Measurements from ENCODE around the gene GGA3. TPM values are rescaled to one million over a fixed set of nuclear protein-coding genes. Genes with fewer than 3 reads are reported as not detected.
A peak's percentile ranks its signal among the peaks of the same experiment; 100 is the strongest.

GGA3 gene
- total RNA-seq, 4 donors from 2014 or later, result 31.3 to 42.3 (median 35.3) TPM

DNA sequence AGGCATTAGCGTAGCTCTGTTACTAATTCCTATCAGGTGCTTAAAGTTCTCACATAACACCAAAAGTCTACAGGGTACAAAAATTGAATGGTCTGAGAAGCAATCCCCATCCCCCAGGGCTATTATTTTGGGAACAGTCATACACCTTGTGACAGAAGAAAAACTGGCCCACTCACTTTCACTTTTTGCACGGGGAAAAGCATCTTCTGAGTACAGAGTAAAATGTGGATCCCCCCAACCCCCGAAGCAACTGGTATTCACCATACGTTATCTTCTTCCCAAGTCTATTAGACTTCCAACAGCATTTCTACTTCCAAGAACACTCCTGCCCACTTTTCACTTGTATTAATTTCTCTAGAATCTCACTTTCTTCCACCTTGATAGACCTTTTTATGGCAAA is 11.8 kb downstream of the GGA3 start:
- DNase-seq (no peak), ATAC-seq (no peak)
- H3K27ac ChIP-seq, result peak overlapping the region; percentile 46 to 59 (median 50)
- H3K9me3 ChIP-seq, result no peaks in the 10 kb centered on the region
- H3K4me3 ChIP-seq, result peak overlapping the region in 1 of 4 donors; percentile 10
- H3K4me1 ChIP-seq, result peaks cover 18 to 20% of the 10 kb centered on the region in 2 donors
- TF ChIP-seq CTCF (IDR thresholded peaks at IDR 0.05 in 4 of 5, conservative IDR thresholded peaks at IDR 0.05 in 1 of 5) (no peak), POLR2A (IDR thresholded peaks at IDR 0.05) (no peak)
- H3K36me3 ChIP-seq, result peaks cover 0 to 20% of the 10 kb centered on the region in 2 donors
- in situ Hi-C loops (cut with MboI; ENCODE audit: low sequenced_read_pairs in 4 of 4), result no loop called here
- intact Hi-C loops (cut with DNase I; ENCODE audit: low total_unique reads), result no loop called here
- no peaks in the 10 kb centered on the region for H3K27me3 ChIP-seq

DNA sequence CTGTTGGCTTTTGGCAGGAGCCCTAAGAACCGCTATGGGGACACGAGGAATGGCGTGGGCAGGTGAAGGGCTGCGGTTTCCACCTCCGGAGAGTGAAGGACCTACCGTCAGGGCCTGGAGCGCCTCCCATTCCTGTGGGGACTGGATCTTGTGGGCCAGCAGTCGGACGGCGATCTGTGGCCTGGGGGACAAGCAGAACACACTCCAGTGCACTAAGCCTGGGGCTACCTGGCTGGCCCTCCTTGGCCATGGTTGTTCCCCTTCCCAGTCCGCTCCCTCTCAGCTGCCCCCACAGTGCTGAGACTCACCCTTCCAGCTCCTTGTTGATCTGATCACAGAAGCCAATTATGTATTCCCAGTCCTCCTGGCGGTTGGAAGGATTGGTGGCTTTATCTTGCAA is 15.0 kb downstream of the GGA3 start:
- Histone ChIP-seq H3K27me3 (no peaks in the 10 kb centered on the region), H3K4me1 (peaks cover 27 to 28% of the 10 kb centered on the region in 2 donors), H3K27ac (no peak overlapping the region), H3K36me3 (peaks cover 0 to 49% of the 10 kb centered on the region in 2 donors), H3K9me3 (no peaks in the 10 kb centered on the region), H3K4me3 (no peak overlapping the region)
- TF ChIP-seq CTCF (IDR thresholded peaks at IDR 0.05 in 4 of 5, conservative IDR thresholded peaks at IDR 0.05 in 1 of 5) (no peak), POLR2A (IDR thresholded peaks at IDR 0.05) (no peak)
- in situ Hi-C loops (cut with MboI; ENCODE audit: low sequenced_read_pairs in 4 of 4) (no loop called here), intact Hi-C loops (cut with DNase I; ENCODE audit: low total_unique reads) (no loop called here)
- ATAC-seq (no peak), DNase-seq (no peak)

DNA sequence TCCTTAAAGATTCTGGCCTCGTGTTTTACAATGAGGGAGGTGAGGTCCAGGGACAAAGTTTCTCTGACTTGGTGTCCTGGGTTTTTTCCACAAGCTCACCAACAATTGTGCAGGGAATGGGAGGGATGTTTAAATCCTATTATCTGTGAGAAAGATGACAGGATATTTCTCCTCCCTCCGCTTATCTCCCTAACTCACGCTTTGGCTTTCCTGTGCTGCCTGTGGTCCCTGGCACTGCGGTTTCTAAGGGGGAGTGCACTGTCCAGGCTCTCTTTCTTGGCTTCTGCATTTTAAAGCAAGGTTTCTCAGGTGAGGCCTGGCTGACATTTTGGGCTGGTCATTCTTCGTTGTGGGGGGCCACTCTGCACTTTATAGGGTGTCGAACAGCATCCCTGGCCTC is 16.4 kb downstream of the GGA3 start:
- intact Hi-C loops (cut with DNase I; ENCODE audit: low total_unique reads) (no loop called here), in situ Hi-C loops (cut with MboI; ENCODE audit: low sequenced_read_pairs in 4 of 4) (no loop called here)
- Histone ChIP-seq H3K4me1 (peaks cover 21 to 22% of the 10 kb centered on the region in 2 donors), H3K4me3 (no peak overlapping the region), H3K27me3 (no peaks in the 10 kb centered on the region), H3K9me3 (no peaks in the 10 kb centered on the region), H3K36me3 (peaks cover 0 to 63% of the 10 kb centered on the region in 2 donors), H3K27ac (peak overlapping the region in 1 of 4 donors; percentile 51)
- no peak for ATAC-seq
- no peak for DNase-seq
- TF ChIP-seq CTCF (IDR thresholded peaks at IDR 0.05 in 4 of 5, conservative IDR thresholded peaks at IDR 0.05 in 1 of 5) (no peak), POLR2A (IDR thresholded peaks at IDR 0.05) (no peak)

GRCh38 chr17:75244133-75244866 is 17.1 kb downstream of the GGA3 start:
- Histone ChIP-seq H3K9me3 (no peaks in the 10 kb centered on the region), H3K4me1 (peaks cover 14 to 15% of the 10 kb centered on the region in 2 donors), H3K4me3 (no peak overlapping the region), H3K27ac (peak overlapping the region in 2 of 4 donors; percentile 21 to 51), H3K27me3 (no peaks in the 10 kb centered on the region), H3K36me3 (peaks cover 0 to 70% of the 10 kb centered on the region in 2 donors)
- in situ Hi-C loops (cut with MboI; ENCODE audit: low sequenced_read_pairs in 4 of 4), result no loop called here
- TF ChIP-seq CTCF (IDR thresholded peaks at IDR 0.05 in 4 of 5, conservative IDR thresholded peaks at IDR 0.05 in 1 of 5) (no peak), POLR2A (IDR thresholded peaks at IDR 0.05) (no peak)
- intact Hi-C loops (cut with DNase I; ENCODE audit: low total_unique reads), result no loop called here
- DNase-seq (no peak), ATAC-seq (no peak)
